HepG2 (cell line): ENCODE data around the gene SYT13. TPM values are rescaled to one million over a fixed set of nuclear protein-coding genes. Genes with fewer than 3 reads are reported as not detected.

ENCODE experiments used
- ATAC-seq: fragments of 200-7000 bp; cut with Tn5 transposase; 3 replicates; pipeline ENCODE4 v1.9.1; 2020; ENCODE audit warnings: mild to moderate bottlenecking, moderate library complexity
- BruUV-seq: library from RNA; stranded (reverse); fragments of 400-500 nt; replicated peaks from 2 replicates; lab custom pipeline; 2021; lab: Mats Ljungman, UMichigan
- CTCF ChIA-PET: fragments of 300-600 bp; formaldehyde crosslinking; extraction: SDS; loops from one replicate; lab custom pipeline; 2021; ENCODE audit warnings: low total read pairs, inconsistent platforms, low intra/inter-chr PET ratio; lab: Yijun Ruan, JAX
- POLR2A ChIA-PET: fragments of 350-600 bp; sonication (Branson Sonifier 250); formaldehyde crosslinking; loops from one replicate; lab custom pipeline; 2020; ENCODE audit warnings: antibody characterized with exemption, inconsistent platforms; lab: Yijun Ruan, JAX
- DNase-seq: peaks from one replicate; pipeline ENCODE4 v3.0.0-alpha.2; 2015; ENCODE audit warnings: low spot score
- FAIRE-seq: peaks from 3 replicates; lab custom pipeline; 2011; peaks lifted over from hg19 to GRCh38; lab: Jason Lieb, UNC
- H2AFZ ChIP-seq: one replicate; pipeline ENCODE4 v1.6.1; 2011; ENCODE audit warnings: low read length, inconsistent platforms
- H3K27ac ChIP-seq: fragments of 300-600 bp; 3 replicates; pipeline ENCODE4 v1.8.0; 2011; ENCODE audit warnings: mixed run types, mild to moderate bottlenecking, mixed read lengths, low read length, inconsistent platforms; ENCODE audit not compliant: insufficient read depth; ENCODE audit errors: extremely low read length
- H3K27me3 ChIP-seq, 2 experiments: fragments of 200-600 bp in 1 of 2; 2 replicates in 1 of 2; 3 replicates in 1 of 2; pipeline versions ENCODE4 v1.6.0 to v1.8.0; 2011; ENCODE audit warnings: low read length in 2 of 2, mild to moderate bottlenecking in 2 of 2, moderate library complexity in 2 of 2, inconsistent platforms in 1 of 2; ENCODE audit not compliant: insufficient read depth in 2 of 2, control insufficient read depth in 1 of 2
- H3K36me3 ChIP-seq, 2 experiments: fragments of 200-600 bp in 1 of 2; replicated peaks in 1 of 2; 2 replicates in 1 of 2; 3 replicates in 1 of 2; pipeline versions ENCODE4 v1.5.1 to v1.8.0; 2011; ENCODE audit warnings: low read length in 2 of 2, inconsistent platforms in 1 of 2; ENCODE audit not compliant: insufficient read depth in 2 of 2, control insufficient read depth in 1 of 2
- H3K4me1 ChIP-seq: 2 replicates; pipeline ENCODE4 v1.5.1; 2012; ENCODE audit warnings: low read length, inconsistent platforms; ENCODE audit not compliant: insufficient read depth
- H3K4me2 ChIP-seq: 2 replicates; pipeline ENCODE4 v1.6.0; 2011; ENCODE audit warnings: low read depth, low read length, inconsistent platforms
- H3K4me3 ChIP-seq, 3 experiments: fragments of 200-600 bp in 1 of 3; sonication (generic), shearing (Covaris generic) in 1 of 3; replicated peaks in 1 of 3; 2 replicates each; pipeline ENCODE4 v1.5.1; 2011 to 2016; ENCODE audit warnings: low read length in 3 of 3, inconsistent platforms in 2 of 3, low read depth in 2 of 3, mild to moderate bottlenecking in 2 of 3, control low read depth in 1 of 3, mixed read lengths in 1 of 3; ENCODE audit not compliant: insufficient read depth in 1 of 3
- H3K79me2 ChIP-seq: one replicate; pipeline ENCODE4 v1.6.1; 2011; ENCODE audit warnings: low read length, inconsistent platforms; ENCODE audit not compliant: insufficient read depth
- H3K9ac ChIP-seq: 2 replicates; pipeline ENCODE4 v1.6.0; 2011; ENCODE audit warnings: mild to moderate bottlenecking, low read depth, low read length, inconsistent platforms; ENCODE audit not compliant: insufficient read depth
- H3K9me3 ChIP-seq: 2 replicates; pipeline ENCODE4 v1.5.1; 2012; ENCODE audit warnings: mild to moderate bottlenecking, low read length
- H4K20me1 ChIP-seq: 2 replicates; pipeline ENCODE4 v1.6.0; 2011; ENCODE audit warnings: inconsistent platforms, mild to moderate bottlenecking, low read length, moderate library complexity; ENCODE audit not compliant: insufficient read depth
- HOXA3 ChIP-seq: sonication (generic); formaldehyde crosslinking; IDR thresholded peaks from 2 replicates; pipeline ENCODE4 v1.5.0; 2020; ENCODE audit warnings: missing genetic modification reagents
- IKZF1 ChIP-seq: fragments of 450-650 bp; IDR thresholded peaks from 2 replicates; pipeline ENCODE4 v1.7.1; 2016
- NR2C2 ChIP-seq: sonication (generic); formaldehyde crosslinking; IDR thresholded peaks from 2 replicates; pipeline ENCODE4 v1.4.0; 2020; ENCODE audit warnings: missing genetic modification reagents, mild to moderate bottlenecking, moderate library complexity, borderline replicate concordance
- PTBP1 ChIP-seq: fragments of 200-400 bp; formaldehyde crosslinking; IDR thresholded peaks from 2 replicates; pipeline ENCODE4 v1.6.1; 2018; ENCODE audit warnings: low read length, low read depth; ENCODE audit not compliant: poor library complexity, severe bottlenecking
- RFX5 ChIP-seq: IDR thresholded peaks from 2 replicates; pipeline ENCODE4 v1.6.1; 2011; ENCODE audit warnings: low read depth, low read length, improper control_type of control experiment
- SRSF1 ChIP-seq: fragments of 200-400 bp; formaldehyde crosslinking; optimal IDR thresholded peaks from 2 replicates; pipeline ENCODE3; 2017; ENCODE audit warnings: mild to moderate bottlenecking, low read depth, low read length, moderate library complexity
- TCF7L2 ChIP-seq: IDR thresholded peaks from 2 replicates; pipeline ENCODE4 v1.6.1; 2011; ENCODE audit warnings: mild to moderate bottlenecking, low read depth, low read length, moderate library complexity
- TOE1 ChIP-seq: sonication (generic); formaldehyde crosslinking; IDR thresholded peaks from 2 replicates; pipeline ENCODE4 v1.4.0; 2020; ENCODE audit warnings: mild to moderate bottlenecking, missing genetic modification reagents
- ZBTB8A ChIP-seq: sonication (generic); formaldehyde crosslinking; IDR thresholded peaks from 2 replicates; pipeline ENCODE4 v1.4.0; 2020; ENCODE audit warnings: mild to moderate bottlenecking, low read depth, missing genetic modification reagents, borderline replicate concordance
- ZFAT ChIP-seq: sonication (generic); formaldehyde crosslinking; conservative IDR thresholded peaks from 2 replicates; pipeline ENCODE4 v1.8.1; 2023; ENCODE audit warnings: missing genetic modification reagents, inconsistent platforms
- ZFY ChIP-seq: sonication (generic); formaldehyde crosslinking; IDR thresholded peaks from 2 replicates; pipeline ENCODE4 v1.4.0; 2020; ENCODE audit warnings: missing genetic modification reagents
- ZNF124 ChIP-seq: sonication (generic); formaldehyde crosslinking; IDR thresholded peaks from 2 replicates; pipeline ENCODE4 v1.4.0; 2020; ENCODE audit warnings: missing genetic modification reagents
- WGBS: methylation state at CpG from one replicate; pipeline ENCODE4 v1.1.6; 2017; ENCODE audit warnings: low lambda C conversion rate; 5-methylcytosine and 5-hydroxymethylcytosine counted together
- in situ Hi-C: cut with HindIII; loops from 2 replicates; pipeline ENCODE4 v1.10.0; 2017; ENCODE audit warnings: low pct_unique_long_range_greater_than_20kb; ENCODE audit not compliant: extremely low pct_ligation_motif_present
- intact Hi-C: fragments of 100-400 bp; cut with micrococcal nuclease; formaldehyde crosslinking; loops from one replicate; pipeline ENCODE4 v1.10.0; 2022; ENCODE audit not compliant: unreplicated experiment
- polyA plus RNA-seq, 8 experiments: library from polyadenylated mRNA; depleted of rRNA in 3 of 8; stranded (reverse) in 7 of 8; unstranded in 1 of 8; fragments of >200 nt; fragmentation: Illumina TruSeq in 4 of 8; extraction: Trizol in 4 of 8; gene quantifications; 2 replicates each; pipeline versions ENCODE4 v1.2.1 to v1.2.3, GENCODE V29; 2011 to 2016; ENCODE audit warnings: low read depth in 4 of 8, missing spikeins in 1 of 8, mixed read lengths in 1 of 8; ENCODE audit not compliant: insufficient read depth in 1 of 8
- total RNA-seq, 5 experiments: library from RNA; depleted of rRNA; stranded (reverse); fragments of >200 nt; fragmentation: Illumina TruSeq; extraction: Trizol; gene quantifications; 2 replicates each; pipeline ENCODE4 v1.2.3, GENCODE V29; 2016; ENCODE audit warnings: low read depth in 1 of 5
- TF ChIP-seq, protein P1 (sequence below): IDR thresholded peaks from 2 replicates; pipeline ENCODE4 v1.6.1; 2016; ENCODE audit warnings: control low read depth
- TF ChIP-seq, protein P2 (sequence below): sonication (generic); formaldehyde crosslinking; IDR thresholded peaks from 2 replicates; pipeline ENCODE4 v1.4.0; 2020; ENCODE audit warnings: low read depth, mild to moderate bottlenecking, missing genetic modification reagents
- TF ChIP-seq, protein P3 (sequence below): sonication (generic); formaldehyde crosslinking; IDR thresholded peaks from 2 replicates; pipeline ENCODE4 v1.4.0; 2020; ENCODE audit warnings: missing genetic modification reagents; ENCODE audit errors: not compliant biosample characterization

Gene SYT13
- total and polyA plus RNA-seq, 2 of the 13 experiments (the other 11 are each of a cell fraction or from before 2014, with no cell fraction given): 0.02 to 0.13 TPM

DNA sequence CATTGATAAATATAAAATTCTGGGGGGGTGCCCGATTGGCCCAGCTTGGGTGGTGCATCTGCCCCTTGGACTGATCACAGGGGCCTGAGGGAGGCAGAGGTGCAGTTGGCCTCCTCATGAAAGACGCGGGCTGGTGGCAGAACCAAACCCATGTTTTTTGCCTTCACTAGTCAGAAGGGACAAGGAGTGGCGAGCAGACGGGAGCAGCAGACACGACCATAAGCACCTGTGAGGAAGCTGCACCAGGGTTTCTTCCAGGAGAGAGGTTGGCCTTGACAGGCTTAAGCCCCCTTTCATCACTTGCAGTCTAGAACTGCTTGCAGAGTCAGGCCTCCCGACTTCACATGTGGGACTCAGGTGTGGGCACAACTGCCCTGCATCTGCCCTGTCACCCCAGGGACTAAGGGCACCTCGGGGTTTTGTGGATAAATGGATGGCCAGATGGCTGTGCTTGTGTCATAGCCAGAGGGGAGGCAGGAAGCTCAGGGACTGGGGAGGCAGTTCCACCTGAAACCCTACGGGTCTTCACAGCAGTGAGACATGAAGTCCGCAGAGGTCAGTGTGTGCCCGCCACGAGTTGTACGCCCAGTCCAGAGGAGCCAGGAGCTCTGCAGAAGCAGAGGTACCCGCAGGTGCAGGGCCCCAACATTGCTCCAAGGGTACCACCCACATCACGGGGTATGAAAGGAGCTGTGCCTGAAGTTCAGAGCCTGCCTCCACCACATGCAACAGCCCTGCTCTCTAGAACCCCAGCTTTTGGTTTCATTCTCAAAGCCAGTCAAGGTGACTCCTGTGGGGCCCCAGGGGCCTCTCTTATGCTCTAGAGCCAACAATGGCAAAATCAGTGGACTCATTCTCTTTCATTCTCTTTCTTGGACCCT is 18.2 kb upstream of the SYT13 start (continued):
- TF ChIP-seq, protein P1, sequence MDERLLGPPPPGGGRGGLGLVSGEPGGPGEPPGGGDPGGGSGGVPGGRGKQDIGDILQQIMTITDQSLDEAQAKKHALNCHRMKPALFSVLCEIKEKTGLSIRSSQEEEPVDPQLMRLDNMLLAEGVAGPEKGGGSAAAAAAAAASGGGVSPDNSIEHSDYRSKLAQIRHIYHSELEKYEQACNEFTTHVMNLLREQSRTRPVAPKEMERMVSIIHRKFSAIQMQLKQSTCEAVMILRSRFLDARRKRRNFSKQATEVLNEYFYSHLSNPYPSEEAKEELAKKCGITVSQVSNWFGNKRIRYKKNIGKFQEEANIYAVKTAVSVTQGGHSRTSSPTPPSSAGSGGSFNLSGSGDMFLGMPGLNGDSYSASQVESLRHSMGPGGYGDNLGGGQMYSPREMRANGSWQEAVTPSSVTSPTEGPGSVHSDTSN: no peak

DNA sequence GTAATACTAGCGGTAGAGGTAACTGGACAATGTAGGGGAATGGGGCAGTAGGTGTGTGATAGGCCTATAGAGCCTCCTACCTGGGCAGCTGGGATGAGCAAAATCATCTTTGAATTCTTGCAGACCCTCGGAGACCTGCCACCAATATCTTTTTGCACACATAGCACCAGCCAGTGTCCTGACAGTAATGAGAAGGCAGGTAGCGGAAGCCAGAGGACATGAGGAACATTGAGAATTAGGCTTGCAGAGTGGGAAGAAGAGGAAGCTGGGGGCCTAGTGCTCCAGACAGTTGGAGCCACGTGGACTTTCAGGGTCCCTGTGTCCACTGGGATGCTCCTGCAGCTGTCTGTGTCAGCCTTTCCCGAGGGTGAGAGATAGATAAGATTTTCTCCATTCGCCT is 17.2 kb upstream of the SYT13 start:
- H3K9me3 ChIP-seq: no peaks in the 10 kb centered on the region
- no peak overlapping the region for H3K4me2 ChIP-seq
- BruUV-seq: no TSS peak
- DNase-seq (no peak), ATAC-seq (no peak), FAIRE-seq (no peak)
- ChIA-PET POLR2A (no interaction called here), CTCF (no interaction called here)
- H3K27ac ChIP-seq: no peak overlapping the region
- no peak overlapping the region for H3K4me3 ChIP-seq
- 33% methylated on average over 5 of the region's 6 CpGs for WGBS
- H3K27me3 ChIP-seq: peaks cover 5 to 36% of the 10 kb centered on the region in 2 experiments; a peak in 4 of 5 replicates
- intact Hi-C loops: no loop called here
- H3K36me3 ChIP-seq: no peaks in the 10 kb centered on the region
- H3K9ac ChIP-seq: no peak overlapping the region
- TF ChIP-seq NR2C2 (CRISPR knock-in tag): no peak
- no peak for TF ChIP-seq ZBTB8A
- TF ChIP-seq, protein P2, sequence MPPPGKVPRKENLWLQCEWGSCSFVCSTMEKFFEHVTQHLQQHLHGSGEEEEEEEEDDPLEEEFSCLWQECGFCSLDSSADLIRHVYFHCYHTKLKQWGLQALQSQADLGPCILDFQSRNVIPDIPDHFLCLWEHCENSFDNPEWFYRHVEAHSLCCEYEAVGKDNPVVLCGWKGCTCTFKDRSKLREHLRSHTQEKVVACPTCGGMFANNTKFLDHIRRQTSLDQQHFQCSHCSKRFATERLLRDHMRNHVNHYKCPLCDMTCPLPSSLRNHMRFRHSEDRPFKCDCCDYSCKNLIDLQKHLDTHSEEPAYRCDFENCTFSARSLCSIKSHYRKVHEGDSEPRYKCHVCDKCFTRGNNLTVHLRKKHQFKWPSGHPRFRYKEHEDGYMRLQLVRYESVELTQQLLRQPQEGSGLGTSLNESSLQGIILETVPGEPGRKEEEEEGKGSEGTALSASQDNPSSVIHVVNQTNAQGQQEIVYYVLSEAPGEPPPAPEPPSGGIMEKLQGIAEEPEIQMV (CRISPR knock-in tag): no peak
- TF ChIP-seq HOXA3 (CRISPR knock-in tag): no peak
- no peak for TF ChIP-seq TCF7L2
- no peak for TF ChIP-seq TOE1 (CRISPR knock-in tag)
- no peak for TF ChIP-seq IKZF1
- TF ChIP-seq ZFY (CRISPR knock-in tag): no peak
- TF ChIP-seq RFX5: no peak
- no peak for TF ChIP-seq ZNF124 (CRISPR knock-in tag)
- TF ChIP-seq, protein P3, sequence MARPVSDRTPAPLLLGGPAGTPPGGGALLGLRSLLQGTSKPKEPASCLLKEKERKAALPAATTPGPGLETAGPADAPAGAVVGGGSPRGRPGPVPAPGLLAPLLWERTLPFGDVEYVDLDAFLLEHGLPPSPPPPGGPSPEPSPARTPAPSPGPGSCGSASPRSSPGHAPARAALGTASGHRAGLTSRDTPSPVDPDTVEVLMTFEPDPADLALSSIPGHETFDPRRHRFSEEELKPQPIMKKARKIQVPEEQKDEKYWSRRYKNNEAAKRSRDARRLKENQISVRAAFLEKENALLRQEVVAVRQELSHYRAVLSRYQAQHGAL (CRISPR knock-in tag): no peak
- no peak for TF ChIP-seq PTBP1
- no peak for TF ChIP-seq SRSF1
- TF ChIP-seq ZFAT (CRISPR knock-in tag): no peak
- in situ Hi-C loops: no loop called here
- H4K20me1 ChIP-seq: no peaks in the 10 kb centered on the region
- H3K4me1 ChIP-seq: no peaks in the 10 kb centered on the region
- no peaks in the 10 kb centered on the region for H3K79me2 ChIP-seq
- no peak overlapping the region for H2AFZ ChIP-seq
